GM19023 (cell line): ENCODE measurements around the gene DPPA5.

Experiments used
- ATAC-seq: cut with Tn5 transposase; IDR thresholded peaks from one replicate; pipeline ENCODE4 v1.9.1; 2021; ENCODE audit warnings: mild to moderate bottlenecking, moderate library complexity; ENCODE audit not compliant: unreplicated experiment

Gene DPPA5

DNA sequence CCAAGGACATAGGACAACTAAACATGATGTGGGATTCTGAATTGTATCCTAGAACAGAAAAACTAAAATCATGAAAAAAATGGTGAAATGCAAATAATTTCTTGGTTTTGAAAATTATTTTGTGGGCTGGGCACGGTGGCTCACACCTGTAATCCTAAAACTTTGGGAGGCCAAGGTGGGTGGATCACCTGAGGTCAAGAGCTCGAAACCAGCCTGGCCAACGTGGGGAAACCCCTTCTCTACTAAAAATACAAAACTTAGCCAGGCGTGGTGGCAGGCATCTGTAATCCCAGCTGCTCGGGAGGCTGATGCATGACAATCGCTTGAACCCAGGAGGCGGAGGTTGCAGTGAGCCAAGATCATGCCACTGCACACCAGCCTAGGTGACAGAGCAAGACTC, 50.3 kb downstream of the DPPA5 start:
- ATAC-seq = peak; percentile 55
